HepG2 (cell line): ENCODE data around the gene DACT2. TPM values are rescaled to one million over a fixed set of nuclear protein-coding genes. Genes with fewer than 3 reads are reported as not detected.

ENCODE experiments used
- ETV5 ChIP-seq: IDR thresholded peaks from 2 replicates; pipeline ENCODE4 v1.6.1; 2018; ENCODE audit warnings: missing biosample characterization, missing genetic modification reagents, inconsistent platforms, borderline replicate concordance
- KLF6 ChIP-seq: IDR thresholded peaks from 2 replicates; pipeline ENCODE4 v1.8.0; 2016; ENCODE audit warnings: missing biosample characterization, missing genetic modification reagents
- RXRB ChIP-seq: IDR thresholded peaks from 2 replicates; pipeline ENCODE4 v1.6.1; 2016; ENCODE audit warnings: borderline replicate concordance, missing genetic modification reagents, missing compliant biosample characterization
- SAP130 ChIP-seq: IDR thresholded peaks from 2 replicates; pipeline ENCODE4 v1.6.1; 2016; ENCODE audit warnings: low read depth
- SOX6 ChIP-seq, 2 experiments: fragments of 450-650 bp in 1 of 2; sonication (generic) in 1 of 2; formaldehyde crosslinking in 1 of 2; IDR thresholded peaks; 2 replicates each; pipeline versions ENCODE4 v1.4.0 to v1.6.1; 2017 to 2020; ENCODE audit warnings: antibody characterized with exemption in 1 of 2, mild to moderate bottlenecking in 1 of 2, missing genetic modification reagents in 1 of 2
- TBX2 ChIP-seq: sonication (generic); formaldehyde crosslinking; IDR thresholded peaks from 2 replicates; pipeline ENCODE4 v1.5.0; 2020; ENCODE audit warnings: missing genetic modification reagents, mild to moderate bottlenecking, borderline replicate concordance
- XRCC5 ChIP-seq: fragments of 200-400 bp; formaldehyde crosslinking; optimal IDR thresholded peaks from 2 replicates; pipeline ENCODE3; 2017; ENCODE audit warnings: mild to moderate bottlenecking, low read length
- ZNF337 ChIP-seq: sonication (generic); formaldehyde crosslinking; IDR thresholded peaks from 2 replicates; pipeline ENCODE4 v1.5.1; 2020; ENCODE audit warnings: missing genetic modification reagents, low read depth, mild to moderate bottlenecking, borderline replicate concordance
- ZNF652 ChIP-seq: IDR thresholded peaks from 2 replicates; pipeline ENCODE4 v1.6.1; 2016; ENCODE audit warnings: low read depth, borderline replicate concordance
- polyA plus RNA-seq, 8 experiments: library from polyadenylated mRNA; depleted of rRNA in 3 of 8; stranded (reverse) in 7 of 8; unstranded in 1 of 8; fragments of >200 nt; fragmentation: Illumina TruSeq in 4 of 8; extraction: Trizol in 4 of 8; gene quantifications; 2 replicates each; pipeline versions ENCODE4 v1.2.1 to v1.2.3, GENCODE V29; 2011 to 2016; ENCODE audit warnings: low read depth in 4 of 8, missing spikeins in 1 of 8, mixed read lengths in 1 of 8; ENCODE audit not compliant: insufficient read depth in 1 of 8
- total RNA-seq, 5 experiments: library from RNA; depleted of rRNA; stranded (reverse); fragments of >200 nt; fragmentation: Illumina TruSeq; extraction: Trizol; gene quantifications; 2 replicates each; pipeline ENCODE4 v1.2.3, GENCODE V29; 2016; ENCODE audit warnings: low read depth in 1 of 5
- TF ChIP-seq, protein P1 (sequence below): IDR thresholded peaks from 2 replicates; pipeline ENCODE4 v1.6.1; 2016; ENCODE audit warnings: low read depth, missing genetic modification reagents, missing compliant biosample characterization
- TF ChIP-seq, protein P2 (sequence below): IDR thresholded peaks from 2 replicates; pipeline ENCODE4 v1.6.1; 2016; ENCODE audit warnings: missing genetic modification reagents, missing compliant biosample characterization
- TF ChIP-seq, protein P3 (sequence below): IDR thresholded peaks from 2 replicates; pipeline ENCODE4 v1.6.1; 2016; ENCODE audit warnings: low read depth, control low read depth

The DACT2 gene
- total and polyA plus RNA-seq, 2 of the 13 experiments (the other 11 are each of a cell fraction or from before 2014, with no cell fraction given), result 0.15 TPM; not detected in 1

DNA sequence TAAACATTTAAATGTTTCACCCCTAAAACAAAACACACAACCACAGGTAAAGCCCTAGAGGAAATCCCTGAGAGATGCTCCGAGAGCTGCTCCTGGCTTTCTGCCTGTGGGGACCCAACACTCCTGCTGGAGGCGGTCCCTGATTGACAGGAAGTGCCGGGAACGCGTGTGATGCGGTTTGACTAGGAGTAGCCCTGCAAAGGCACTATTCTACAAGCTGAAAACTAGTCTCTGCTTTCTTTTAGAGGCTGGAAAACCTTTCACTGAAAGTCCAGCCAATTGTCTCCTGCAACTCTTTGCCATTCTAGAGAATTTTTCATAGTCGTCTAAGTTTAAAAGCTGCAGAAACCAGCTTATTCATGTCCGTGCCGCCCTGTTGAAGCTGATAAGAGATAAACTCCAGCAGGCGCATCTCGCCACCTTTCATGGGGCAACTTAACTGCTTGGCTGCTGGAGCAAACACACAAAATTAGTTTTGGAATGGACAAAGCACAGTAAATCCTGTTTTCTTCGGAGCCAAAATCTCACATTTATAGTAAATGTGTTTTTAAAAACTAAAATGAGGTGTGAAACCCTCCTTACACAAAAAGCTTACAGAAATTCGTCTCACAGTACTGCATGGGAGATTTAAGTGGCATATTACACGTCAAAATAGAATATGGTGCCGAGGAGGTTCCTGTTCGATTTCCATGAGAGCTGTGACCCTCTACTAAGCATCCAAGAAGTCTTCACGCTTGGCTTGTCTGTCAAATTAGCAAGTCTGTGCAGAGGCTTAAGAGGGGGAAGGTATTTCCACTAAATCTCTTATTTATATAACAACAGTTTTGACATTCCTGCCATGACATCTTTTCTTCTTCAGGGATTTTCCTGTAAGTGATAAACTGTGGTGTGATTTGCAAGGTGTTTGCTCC is 46.9 kb downstream of the DACT2 start (continued):
- TF ChIP-seq, protein P1, sequence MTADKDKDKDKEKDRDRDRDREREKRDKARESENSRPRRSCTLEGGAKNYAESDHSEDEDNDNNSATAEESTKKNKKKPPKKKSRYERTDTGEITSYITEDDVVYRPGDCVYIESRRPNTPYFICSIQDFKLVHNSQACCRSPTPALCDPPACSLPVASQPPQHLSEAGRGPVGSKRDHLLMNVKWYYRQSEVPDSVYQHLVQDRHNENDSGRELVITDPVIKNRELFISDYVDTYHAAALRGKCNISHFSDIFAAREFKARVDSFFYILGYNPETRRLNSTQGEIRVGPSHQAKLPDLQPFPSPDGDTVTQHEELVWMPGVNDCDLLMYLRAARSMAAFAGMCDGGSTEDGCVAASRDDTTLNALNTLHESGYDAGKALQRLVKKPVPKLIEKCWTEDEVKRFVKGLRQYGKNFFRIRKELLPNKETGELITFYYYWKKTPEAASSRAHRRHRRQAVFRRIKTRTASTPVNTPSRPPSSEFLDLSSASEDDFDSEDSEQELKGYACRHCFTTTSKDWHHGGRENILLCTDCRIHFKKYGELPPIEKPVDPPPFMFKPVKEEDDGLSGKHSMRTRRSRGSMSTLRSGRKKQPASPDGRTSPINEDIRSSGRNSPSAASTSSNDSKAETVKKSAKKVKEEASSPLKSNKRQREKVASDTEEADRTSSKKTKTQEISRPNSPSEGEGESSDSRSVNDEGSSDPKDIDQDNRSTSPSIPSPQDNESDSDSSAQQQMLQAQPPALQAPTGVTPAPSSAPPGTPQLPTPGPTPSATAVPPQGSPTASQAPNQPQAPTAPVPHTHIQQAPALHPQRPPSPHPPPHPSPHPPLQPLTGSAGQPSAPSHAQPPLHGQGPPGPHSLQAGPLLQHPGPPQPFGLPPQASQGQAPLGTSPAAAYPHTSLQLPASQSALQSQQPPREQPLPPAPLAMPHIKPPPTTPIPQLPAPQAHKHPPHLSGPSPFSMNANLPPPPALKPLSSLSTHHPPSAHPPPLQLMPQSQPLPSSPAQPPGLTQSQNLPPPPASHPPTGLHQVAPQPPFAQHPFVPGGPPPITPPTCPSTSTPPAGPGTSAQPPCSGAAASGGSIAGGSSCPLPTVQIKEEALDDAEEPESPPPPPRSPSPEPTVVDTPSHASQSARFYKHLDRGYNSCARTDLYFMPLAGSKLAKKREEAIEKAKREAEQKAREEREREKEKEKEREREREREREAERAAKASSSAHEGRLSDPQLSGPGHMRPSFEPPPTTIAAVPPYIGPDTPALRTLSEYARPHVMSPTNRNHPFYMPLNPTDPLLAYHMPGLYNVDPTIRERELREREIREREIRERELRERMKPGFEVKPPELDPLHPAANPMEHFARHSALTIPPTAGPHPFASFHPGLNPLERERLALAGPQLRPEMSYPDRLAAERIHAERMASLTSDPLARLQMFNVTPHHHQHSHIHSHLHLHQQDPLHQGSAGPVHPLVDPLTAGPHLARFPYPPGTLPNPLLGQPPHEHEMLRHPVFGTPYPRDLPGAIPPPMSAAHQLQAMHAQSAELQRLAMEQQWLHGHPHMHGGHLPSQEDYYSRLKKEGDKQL (CRISPR knock-in tag), result no peak
- TF ChIP-seq SOX6 (IDR thresholded peaks at IDR 0.05) (no peak), SOX6 (CRISPR knock-in tag; IDR thresholded peaks at IDR 0.05) (peak; percentile 17; the same call in 1 of the 2 replicates), RXRB (peak; percentile 20; the same call in 1 of the 2 replicates), ZNF337 (CRISPR knock-in tag) (no peak), ZNF652 (CRISPR knock-in tag) (peak; percentile 89), TBX2 (CRISPR knock-in tag) (0 out of 2 replicates have a peak, but pooled peaks have one; percentile 36), XRCC5 (peak; percentile 47), ETV5 (CRISPR knock-in tag) (peak; percentile 15; the same call in 1 of the 2 replicates), KLF6 (CRISPR knock-in tag) (no peak), SAP130 (CRISPR knock-in tag) (peak; percentile 40)
- TF ChIP-seq, protein P2, sequence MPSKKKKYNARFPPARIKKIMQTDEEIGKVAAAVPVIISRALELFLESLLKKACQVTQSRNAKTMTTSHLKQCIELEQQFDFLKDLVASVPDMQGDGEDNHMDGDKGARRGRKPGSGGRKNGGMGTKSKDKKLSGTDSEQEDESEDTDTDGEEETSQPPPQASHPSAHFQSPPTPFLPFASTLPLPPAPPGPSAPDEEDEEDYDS (CRISPR knock-in tag), result 0 out of 2 replicates have a peak, but pooled peaks have one; percentile 8
- TF ChIP-seq, protein P3, sequence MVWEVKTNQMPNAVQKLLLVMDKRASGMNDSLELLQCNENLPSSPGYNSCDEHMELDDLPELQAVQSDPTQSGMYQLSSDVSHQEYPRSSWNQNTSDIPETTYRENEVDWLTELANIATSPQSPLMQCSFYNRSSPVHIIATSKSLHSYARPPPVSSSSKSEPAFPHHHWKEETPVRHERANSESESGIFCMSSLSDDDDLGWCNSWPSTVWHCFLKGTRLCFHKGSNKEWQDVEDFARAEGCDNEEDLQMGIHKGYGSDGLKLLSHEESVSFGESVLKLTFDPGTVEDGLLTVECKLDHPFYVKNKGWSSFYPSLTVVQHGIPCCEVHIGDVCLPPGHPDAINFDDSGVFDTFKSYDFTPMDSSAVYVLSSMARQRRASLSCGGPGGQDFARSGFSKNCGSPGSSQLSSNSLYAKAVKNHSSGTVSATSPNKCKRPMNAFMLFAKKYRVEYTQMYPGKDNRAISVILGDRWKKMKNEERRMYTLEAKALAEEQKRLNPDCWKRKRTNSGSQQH (CRISPR knock-in tag), result no peak
- TF ChIP-seq, all 625 proteins: peak for 18
